DOHH2 (cell line): ENCODE results near the gene DOCK6.
A peak's percentile ranks its signal among the peaks of the same experiment; 100 is the strongest.

Experiments used
- H3F3A ChIP-seq: fragments of 200-600 bp; sonication (generic), shearing (Covaris generic); 2 replicates; pipeline ENCODE4 v1.6.0; 2016; ENCODE audit warnings: antibody characterized with exemption, mild to moderate bottlenecking; ENCODE audit not compliant: control insufficient read depth, insufficient read depth
- H3K27ac ChIP-seq: fragments of 200-600 bp; sonication (generic); 2 replicates; pipeline ENCODE4 v1.5.1; 2014; ENCODE audit warnings: low read depth, mild to moderate bottlenecking, low read length, moderate library complexity
- H3K27me3 ChIP-seq: fragments of 200-600 bp; sonication (generic); 2 replicates; pipeline ENCODE4 v1.6.1; 2014; ENCODE audit warnings: mild to moderate bottlenecking, low read length, mixed read lengths; ENCODE audit not compliant: control insufficient read depth
- H3K36me3 ChIP-seq: fragments of 200-600 bp; sonication (generic); 2 replicates; pipeline ENCODE4 v1.6.1; 2014; ENCODE audit warnings: mild to moderate bottlenecking, low read length, moderate library complexity, mixed read lengths; ENCODE audit not compliant: control insufficient read depth
- H3K4me1 ChIP-seq: fragments of 200-600 bp; sonication (generic); 2 replicates; pipeline ENCODE4 v1.6.1; 2014; ENCODE audit warnings: mild to moderate bottlenecking, low read length, mixed read lengths; ENCODE audit not compliant: control insufficient read depth
- H3K4me2 ChIP-seq: fragments of 200-600 bp; sonication (generic); 2 replicates; pipeline ENCODE4 v1.6.0; 2014; ENCODE audit warnings: mild to moderate bottlenecking, low read length, moderate library complexity
- H3K4me3 ChIP-seq: fragments of 200-600 bp; sonication (generic); 2 replicates; pipeline ENCODE4 v1.5.1; 2014; ENCODE audit warnings: mild to moderate bottlenecking, low read length, mixed read lengths
- H3K79me2 ChIP-seq: fragments of 200-600 bp; sonication (generic); 2 replicates; pipeline ENCODE4 v1.6.1; 2014; ENCODE audit warnings: mild to moderate bottlenecking, low read length, mixed read lengths; ENCODE audit not compliant: control insufficient read depth
- H3K9me2 ChIP-seq: fragments of 200-600 bp; sonication (generic); replicated peaks from 2 replicates; pipeline ENCODE4 v1.6.1; 2014; ENCODE audit warnings: mild to moderate bottlenecking, low read length, mixed read lengths; ENCODE audit not compliant: control insufficient read depth
- H3K9me3 ChIP-seq: fragments of 200-600 bp; sonication (generic); 2 replicates; pipeline ENCODE4 v1.6.1; 2014; ENCODE audit warnings: antibody characterized with exemption, low read length, mixed read lengths; ENCODE audit not compliant: control insufficient read depth, insufficient read depth
- H4K20me1 ChIP-seq: fragments of 200-600 bp; sonication (generic); 2 replicates; pipeline ENCODE4 v1.6.0; 2014; ENCODE audit warnings: low read depth, mild to moderate bottlenecking, antibody characterized with exemption, low read length, moderate library complexity; ENCODE audit not compliant: control insufficient read depth, insufficient read depth
- EZH2phosphoT487 ChIP-seq: fragments of 200-600 bp; sonication (generic); IDR thresholded peaks from 2 replicates; pipeline ENCODE4 v1.6.1; 2017; ENCODE audit warnings: borderline replicate concordance, mild to moderate bottlenecking, antibody characterized with exemption, low read length, moderate library complexity, mixed read lengths
- TF ChIP-seq, protein P1 (sequence below): fragments of 200-600 bp; sonication (generic); IDR thresholded peaks from one replicate; pipeline ENCODE4 v1.5.1; 2014; ENCODE audit warnings: antibody characterized with exemption, mild to moderate bottlenecking, low read depth, low read length; ENCODE audit not compliant: poor library complexity, severe bottlenecking

The DOCK6 gene

DNA sequence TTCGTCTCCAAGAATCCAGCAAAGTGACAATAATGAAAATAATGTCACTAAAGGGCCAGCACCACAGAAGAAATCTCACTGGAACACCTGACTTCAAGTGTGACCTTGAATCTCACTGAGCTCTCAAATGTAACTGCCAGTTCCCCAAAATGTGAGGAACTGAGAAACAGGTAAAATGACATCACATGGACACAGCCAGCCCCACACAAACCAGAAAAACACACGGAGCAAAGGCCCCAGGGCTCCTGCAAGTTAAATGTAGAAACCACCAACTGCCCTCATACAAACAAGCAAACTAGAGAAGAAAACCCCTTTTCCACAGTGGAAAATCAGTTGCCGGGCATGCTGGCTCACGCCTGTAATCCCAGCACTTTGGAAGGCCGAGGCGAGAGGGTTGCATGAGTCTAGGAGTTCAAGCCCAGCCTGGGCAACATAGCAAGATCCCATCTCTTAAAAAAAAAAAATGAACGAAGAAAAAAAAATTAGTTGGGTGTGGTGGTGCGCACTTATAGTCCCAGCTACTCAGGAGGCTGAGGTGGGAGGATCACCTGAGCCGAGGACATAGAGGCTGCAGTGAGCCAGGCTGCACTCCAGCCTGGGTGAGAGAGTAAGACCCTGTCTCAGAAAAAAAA, 56.3 kb downstream of the DOCK6 start:
- Histone ChIP-seq H3K36me3 (peaks cover 7% of the 10 kb centered on the region; the same call in 1 of the 2 replicates), H3K79me2 (no peaks in the 10 kb centered on the region), H3K9me2 (no peaks in the 10 kb centered on the region), H3K4me2 (no peak overlapping the region), H3K9me3 (peaks cover 8% of the 10 kb centered on the region; the same call in 1 of the 2 replicates), H3K4me3 (no peak overlapping the region), H3K4me1 (peaks cover 13% of the 10 kb centered on the region), H3K27me3 (no peaks in the 10 kb centered on the region), H4K20me1 (no peaks in the 10 kb centered on the region), H3F3A (no peaks in the 10 kb centered on the region), H3K27ac (no peak overlapping the region)
- no peak for TF ChIP-seq EZH2phosphoT487
- TF ChIP-seq, protein P1, sequence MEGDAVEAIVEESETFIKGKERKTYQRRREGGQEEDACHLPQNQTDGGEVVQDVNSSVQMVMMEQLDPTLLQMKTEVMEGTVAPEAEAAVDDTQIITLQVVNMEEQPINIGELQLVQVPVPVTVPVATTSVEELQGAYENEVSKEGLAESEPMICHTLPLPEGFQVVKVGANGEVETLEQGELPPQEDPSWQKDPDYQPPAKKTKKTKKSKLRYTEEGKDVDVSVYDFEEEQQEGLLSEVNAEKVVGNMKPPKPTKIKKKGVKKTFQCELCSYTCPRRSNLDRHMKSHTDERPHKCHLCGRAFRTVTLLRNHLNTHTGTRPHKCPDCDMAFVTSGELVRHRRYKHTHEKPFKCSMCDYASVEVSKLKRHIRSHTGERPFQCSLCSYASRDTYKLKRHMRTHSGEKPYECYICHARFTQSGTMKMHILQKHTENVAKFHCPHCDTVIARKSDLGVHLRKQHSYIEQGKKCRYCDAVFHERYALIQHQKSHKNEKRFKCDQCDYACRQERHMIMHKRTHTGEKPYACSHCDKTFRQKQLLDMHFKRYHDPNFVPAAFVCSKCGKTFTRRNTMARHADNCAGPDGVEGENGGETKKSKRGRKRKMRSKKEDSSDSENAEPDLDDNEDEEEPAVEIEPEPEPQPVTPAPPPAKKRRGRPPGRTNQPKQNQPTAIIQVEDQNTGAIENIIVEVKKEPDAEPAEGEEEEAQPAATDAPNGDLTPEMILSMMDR: no peak

DNA sequence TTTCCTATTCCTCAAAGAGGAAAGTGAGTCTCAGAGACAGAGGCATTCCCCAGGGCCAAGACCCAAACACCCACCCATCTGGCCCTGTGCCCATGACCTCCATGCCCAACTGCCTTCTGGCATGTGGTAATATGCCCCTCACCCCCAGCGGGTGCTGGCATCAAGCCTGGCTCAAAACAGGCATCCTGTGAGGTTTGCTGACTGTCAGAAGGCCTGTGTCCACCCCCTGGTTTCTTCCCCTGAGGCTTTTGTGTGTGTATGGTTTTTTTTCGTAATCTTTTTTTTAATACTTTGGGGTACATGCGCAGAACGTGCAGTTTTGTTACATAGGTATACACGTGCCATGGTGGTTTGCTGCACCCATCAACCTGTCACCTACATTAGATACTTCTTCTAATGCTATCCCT, 57.4 kb downstream of the DOCK6 start:
- peaks cover 2% of the 10 kb centered on the region; the same call in 1 of the 2 replicates for H3K9me3 ChIP-seq

DNA sequence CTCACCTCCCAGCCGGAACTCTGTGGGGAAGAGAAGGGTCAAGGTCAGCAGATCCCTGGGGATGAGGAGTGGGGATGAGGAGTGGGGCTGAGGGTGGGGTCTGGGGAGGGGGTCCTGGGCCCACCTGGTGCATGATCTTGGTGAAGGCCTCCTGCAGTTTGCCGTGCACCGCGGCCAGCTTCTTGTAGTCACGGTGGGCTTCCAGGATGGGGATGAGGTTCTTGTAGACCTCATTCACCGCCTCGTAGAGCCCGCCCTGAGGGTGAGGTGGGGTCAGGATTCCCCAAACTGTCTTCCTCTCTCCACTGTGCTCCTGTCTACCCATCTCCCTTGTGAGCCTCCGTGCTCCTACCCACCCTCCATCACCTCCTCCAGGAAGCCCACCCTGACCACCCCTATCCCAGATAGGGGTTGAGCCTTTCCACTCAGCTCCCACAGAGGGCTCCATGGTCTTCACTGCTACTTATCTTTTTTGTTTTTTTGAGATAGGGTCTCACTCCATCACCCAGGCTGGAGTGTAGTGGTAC, 58.2 kb downstream of the DOCK6 start:
- H3K4me3 ChIP-seq: no peak overlapping the region
- no peaks in the 10 kb centered on the region for H3K27me3 ChIP-seq
- peaks cover 4% of the 10 kb centered on the region; the same call in 1 of the 2 replicates for H3K36me3 ChIP-seq
- peaks cover 16% of the 10 kb centered on the region for H3K4me1 ChIP-seq
- H3K9me2 ChIP-seq: no peaks in the 10 kb centered on the region
- H3K27ac ChIP-seq: no peak overlapping the region
- H3K79me2 ChIP-seq: no peaks in the 10 kb centered on the region
- H4K20me1 ChIP-seq: no peaks in the 10 kb centered on the region
- H3K9me3 ChIP-seq: no peaks in the 10 kb centered on the region
- no peaks in the 10 kb centered on the region for H3F3A ChIP-seq
- no peak overlapping the region for H3K4me2 ChIP-seq
- TF ChIP-seq, protein P1: peak; percentile 48
- no peak for TF ChIP-seq EZH2phosphoT487

More for the DNA sequence above, 57.4 kb downstream of the DOCK6 start:
- Histone ChIP-seq H3K4me3 (no peak overlapping the region), H3K27ac (no peak overlapping the region), H3F3A (no peaks in the 10 kb centered on the region), H3K4me1 (peaks cover 13% of the 10 kb centered on the region), H3K4me2 (no peak overlapping the region), H3K27me3 (no peaks in the 10 kb centered on the region), H3K36me3 (peaks cover 1% of the 10 kb centered on the region; the same call in 1 of the 2 replicates), H3K9me2 (no peaks in the 10 kb centered on the region), H4K20me1 (no peaks in the 10 kb centered on the region), H3K79me2 (no peaks in the 10 kb centered on the region)
- TF ChIP-seq, protein P1: no peak
- TF ChIP-seq EZH2phosphoT487: no peak
